CD4-positive, alpha-beta T cell (primary cell): ENCODE data around the gene EXOC1L. TPM values are rescaled to one million over a fixed set of nuclear protein-coding genes. Genes with fewer than 3 reads are reported as not detected.

ENCODE experiments used
- ATAC-seq: fragments of 200-7000 bp; cut with Tn5 transposase; one replicate; pipeline ENCODE4 v1.10.0; 2022; ENCODE audit warnings: mild to moderate bottlenecking; ENCODE audit not compliant: poor library complexity
- CTCF ChIA-PET: fragments of 350-600 bp; sonication (Branson Sonifier 250); formaldehyde crosslinking; loops from one replicate; lab custom pipeline; 2021; ENCODE audit warnings: antibody characterized with exemption, inconsistent platforms; lab: Charles Lee
- POLR2A ChIA-PET: fragments of 350-600 bp; sonication (Branson Sonifier 250); formaldehyde crosslinking; loops from one replicate; lab custom pipeline; 2021; ENCODE audit warnings: antibody characterized with exemption, inconsistent platforms; lab: Charles Lee
- DNase-seq, 14 experiments: peaks; one replicate each; pipeline ENCODE4 v3.0.0-alpha.2; 2013 to 2020; ENCODE audit warnings: mixed read lengths in 2 of 14
- H3K27ac ChIP-seq, 2 donors: one replicate each; pipeline versions ENCODE4 v1.5.1 to v1.7.0; 2013; ENCODE audit warnings: low read length in 2 of 2, low read depth in 1 of 2, mild to moderate bottlenecking in 1 of 2
- H3K27me3 ChIP-seq, 2 experiments: 1 replicate in 1 of 2; 2 replicates in 1 of 2; pipeline versions ENCODE4 v1.6.1 to v1.7.0; 2013; ENCODE audit warnings: low read length in 2 of 2, control low read depth in 1 of 2, mild to moderate bottlenecking in 1 of 2, moderate library complexity in 1 of 2; ENCODE audit not compliant: insufficient read depth in 2 of 2, control insufficient read depth in 1 of 2
- H3K36me3 ChIP-seq: one replicate; pipeline ENCODE4 v1.6.1; 2013; ENCODE audit warnings: low read length, control low read depth; ENCODE audit not compliant: insufficient read depth
- H3K4me1 ChIP-seq: one replicate; pipeline ENCODE4 v1.6.1; 2013; ENCODE audit warnings: low read length, control low read depth; ENCODE audit not compliant: insufficient read depth
- H3K4me3 ChIP-seq: one replicate; pipeline ENCODE4 v1.5.1; 2013; ENCODE audit warnings: mild to moderate bottlenecking, low read length, moderate library complexity
- H3K9me3 ChIP-seq, 2 experiments: 1 replicate in 1 of 2; 2 replicates in 1 of 2; pipeline versions ENCODE4 v1.6.1 to v1.7.0; 2013; ENCODE audit warnings: low read length in 2 of 2, mild to moderate bottlenecking in 2 of 2, control low read depth in 1 of 2, moderate library complexity in 1 of 2; ENCODE audit not compliant: control insufficient read depth in 1 of 2, insufficient read depth in 1 of 2
- H3K27ac Mint-ChIP-seq: one replicate; pipeline ENCODE4 v1.8.0; 2020; ENCODE audit warnings: mixed read lengths
- H3K27me3 Mint-ChIP-seq: one replicate; pipeline ENCODE4 v1.8.0; 2021; ENCODE audit warnings: mixed read lengths
- H3K36me3 Mint-ChIP-seq: one replicate; pipeline ENCODE4 v1.8.0; 2021; ENCODE audit warnings: low read depth, mixed read lengths
- H3K4me1 Mint-ChIP-seq: one replicate; pipeline ENCODE4 v1.8.0; 2021; ENCODE audit warnings: low read depth, mixed read lengths
- H3K4me3 Mint-ChIP-seq: one replicate; pipeline ENCODE4 v1.8.0; 2020; ENCODE audit warnings: mild to moderate bottlenecking, mixed read lengths
- H3K9me3 Mint-ChIP-seq: one replicate; pipeline ENCODE4 v1.8.0; 2020; ENCODE audit warnings: mixed read lengths
- CTCF ChIP-seq: fragments of 200-600 bp; IDR thresholded peaks from one replicate; pipeline ENCODE4 v1.8.0; 2022; ENCODE audit warnings: antibody characterized with exemption, mild to moderate bottlenecking
- intact Hi-C, 2 experiments: fragments of 100-400 bp; cut with DNase I in 1 of 2; cut with micrococcal nuclease in 1 of 2; formaldehyde crosslinking; loops; one replicate each; pipeline versions ENCODE4 v1.15.1 to v1.9.0; 2023 to 2025; cut with DNase I, micrococcal nuclease
- total RNA-seq, 174 experiments: library from RNA in 2 of 174; stranded (reverse) in 2 of 174; gene quantifications; one replicate each; pipeline ENCODE4 v1.2.3 and lab custom pipeline; 2021 to 2026

EXOC1L gene
- total RNA-seq, 2 experiments from 2014 or later, result not detected

- no peaks in the 10 kb centered on the region for H3K27me3 Mint-ChIP-seq
- no peaks in the 10 kb centered on the region for H3K27me3 ChIP-seq
- peaks cover 58% of the 10 kb centered on the region for H3K36me3 ChIP-seq
- no peaks in the 10 kb centered on the region for H3K4me1 ChIP-seq
- DNase-seq, result no peak
- intact Hi-C loops, result no loop called here
- no peak for TF ChIP-seq CTCF
- no peaks in the 10 kb centered on the region for H3K9me3 Mint-ChIP-seq
- CTCF ChIA-PET, result interaction anchor here (1.1 kb wide), 1 partner anchor 15 kb away, joined by 4 read pairs; no protein-coding TSS in a partner anchor
- H3K4me1 Mint-ChIP-seq, result no peaks in the 10 kb centered on the region
- H3K36me3 Mint-ChIP-seq, result peaks cover 86% of the 10 kb centered on the region
- H3K27ac ChIP-seq, result no peak overlapping the region
- no peak overlapping the region for H3K4me3 Mint-ChIP-seq
- H3K27ac Mint-ChIP-seq, result no peak overlapping the region
- ATAC-seq, result no peak
- H3K4me3 ChIP-seq, result no peak overlapping the region
- no peaks in the 10 kb centered on the region for H3K9me3 ChIP-seq
- POLR2A ChIA-PET, result interaction anchor here (1.0 kb wide), 1 partner anchor 68 kb away, joined by 8 read pairs; the partner anchor contains the start of gene CEP135
Measured at GRCh38 chr4:55880652-55881280, 61.2 kb downstream of the EXOC1L start.

- H3K27me3 Mint-ChIP-seq, result no peaks in the 10 kb centered on the region
- peaks cover 58% of the 10 kb centered on the region for H3K36me3 Mint-ChIP-seq
- ChIA-PET CTCF (no interaction called here), POLR2A (no interaction called here)
- H3K36me3 ChIP-seq, result peaks cover 38% of the 10 kb centered on the region
- H3K4me1 Mint-ChIP-seq, result peaks cover 13% of the 10 kb centered on the region
- H3K9me3 ChIP-seq, result no peaks in the 10 kb centered on the region
- ATAC-seq, result no peak
- H3K27ac Mint-ChIP-seq, result no peak overlapping the region
- H3K27ac ChIP-seq, result no peak overlapping the region
- no peak for DNase-seq
- no peaks in the 10 kb centered on the region for H3K9me3 Mint-ChIP-seq
- no peak for TF ChIP-seq CTCF
- intact Hi-C loops, result no loop called here
- H3K4me3 ChIP-seq, result no peak overlapping the region
- no peaks in the 10 kb centered on the region for H3K4me1 ChIP-seq
- no peaks in the 10 kb centered on the region for H3K27me3 ChIP-seq
- H3K4me3 Mint-ChIP-seq, result no peak overlapping the region
Measured at GRCh38 chr4:55884093-55884850, 64.7 kb downstream of the EXOC1L start.

- TF ChIP-seq CTCF, result no peak
- intact Hi-C loops, result no loop called here
- Histone ChIP-seq H3K4me3 (no peak overlapping the region), H3K36me3 (peaks cover 36% of the 10 kb centered on the region), H3K9me3 (no peaks in the 10 kb centered on the region), H3K4me1 (no peaks in the 10 kb centered on the region), H3K27me3 (no peaks in the 10 kb centered on the region), H3K27ac (no peak overlapping the region)
- Mint-ChIP-seq H3K4me1 (peaks cover 13% of the 10 kb centered on the region), H3K27me3 (no peaks in the 10 kb centered on the region), H3K27ac (no peak overlapping the region), H3K36me3 (peaks cover 58% of the 10 kb centered on the region), H3K4me3 (no peak overlapping the region), H3K9me3 (no peaks in the 10 kb centered on the region)
- ChIA-PET CTCF (no interaction called here), POLR2A (no interaction called here)
- ATAC-seq (no peak), DNase-seq (no peak)
Measured at GRCh38 chr4:55884851-55885219, 65.2 kb downstream of the EXOC1L start.

Other genes with a start within 250 kb of the EXOC1L start
- not detected for gene PDCL2, start 227.5 kb upstream of the EXOC1L start, total RNA-seq
- not detected for gene NMU, start 183.5 kb upstream of the EXOC1L start, total RNA-seq
- gene EXOC1, start 33.9 kb downstream of the EXOC1L start, total RNA-seq, result 10 to 100 TPM; 15.2 to 15.7 TPM
- gene CEP135, start 129.2 kb downstream of the EXOC1L start, total RNA-seq, result 10 to 100 TPM; 19.6 to 21.0 TPM